Right lobe of liver (tissue), 4 donors: ENCODE measurements around the gene CCDC77.

Experiments used
- POLR2A ChIP-seq: fragments of 450-650 bp; IDR thresholded peaks from one replicate; pipeline ENCODE4 v1.6.1; 2017; ENCODE audit warnings: antibody characterized with exemption, mild to moderate bottlenecking
- TF ChIP-seq, protein P1 (sequence below), 4 donors: fragments of 200-600 bp in 3 of 4; fragments of 450-650 bp in 1 of 4; IDR thresholded peaks; one replicate each; pipeline versions ENCODE4 v1.5.1 to v1.8.0; 2016 to 2022; ENCODE audit warnings: antibody characterized with exemption in 4 of 4, mild to moderate bottlenecking in 2 of 4
- donor health status: DM: no; HTN: no; CAD: no.
- donor health status: DM: no; HTN: no; CAD: no.
- donor health status: DM: no; HTN: yes; CAD: no.

DNA sequence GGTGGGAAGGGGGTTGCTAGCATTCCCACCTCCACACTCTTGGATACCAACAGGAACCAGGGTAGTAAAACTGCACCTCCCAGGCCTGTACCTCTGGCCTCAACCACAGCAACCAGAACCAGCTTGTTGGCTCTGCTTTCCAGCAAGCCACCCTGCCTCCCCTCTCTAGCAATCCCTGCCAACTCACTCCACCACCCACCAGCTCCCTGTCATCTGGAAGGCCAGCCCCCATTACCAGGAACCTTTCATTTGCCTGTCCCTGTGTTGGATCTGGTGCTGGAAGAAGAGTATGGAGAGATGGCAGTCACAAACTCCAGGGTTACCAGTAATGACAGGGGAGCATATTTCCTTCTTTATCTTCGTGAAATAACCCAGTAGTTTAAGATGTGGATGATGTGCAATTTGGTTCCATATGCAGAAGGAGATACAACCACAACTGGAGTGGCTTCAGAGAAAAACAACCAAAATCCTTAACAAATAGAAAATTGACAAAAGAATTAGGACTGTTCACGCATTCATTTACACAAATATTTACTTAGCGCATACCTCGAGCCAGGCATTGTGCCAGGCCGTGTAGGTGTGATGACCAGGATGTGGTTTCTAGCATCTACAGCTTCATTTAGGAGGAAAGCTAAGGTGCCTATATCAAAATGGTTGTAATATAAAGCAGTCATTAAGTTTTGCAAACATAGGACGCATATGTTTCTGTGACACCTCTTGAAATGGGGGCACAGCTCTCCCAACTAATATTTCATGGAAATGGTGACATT lies 61.7 kb downstream of the CCDC77 start:
- TF ChIP-seq, protein P1, sequence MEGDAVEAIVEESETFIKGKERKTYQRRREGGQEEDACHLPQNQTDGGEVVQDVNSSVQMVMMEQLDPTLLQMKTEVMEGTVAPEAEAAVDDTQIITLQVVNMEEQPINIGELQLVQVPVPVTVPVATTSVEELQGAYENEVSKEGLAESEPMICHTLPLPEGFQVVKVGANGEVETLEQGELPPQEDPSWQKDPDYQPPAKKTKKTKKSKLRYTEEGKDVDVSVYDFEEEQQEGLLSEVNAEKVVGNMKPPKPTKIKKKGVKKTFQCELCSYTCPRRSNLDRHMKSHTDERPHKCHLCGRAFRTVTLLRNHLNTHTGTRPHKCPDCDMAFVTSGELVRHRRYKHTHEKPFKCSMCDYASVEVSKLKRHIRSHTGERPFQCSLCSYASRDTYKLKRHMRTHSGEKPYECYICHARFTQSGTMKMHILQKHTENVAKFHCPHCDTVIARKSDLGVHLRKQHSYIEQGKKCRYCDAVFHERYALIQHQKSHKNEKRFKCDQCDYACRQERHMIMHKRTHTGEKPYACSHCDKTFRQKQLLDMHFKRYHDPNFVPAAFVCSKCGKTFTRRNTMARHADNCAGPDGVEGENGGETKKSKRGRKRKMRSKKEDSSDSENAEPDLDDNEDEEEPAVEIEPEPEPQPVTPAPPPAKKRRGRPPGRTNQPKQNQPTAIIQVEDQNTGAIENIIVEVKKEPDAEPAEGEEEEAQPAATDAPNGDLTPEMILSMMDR (IDR thresholded peaks at IDR 0.05): no peak
- TF ChIP-seq POLR2A: no peak
